H9 (cell line): ENCODE data around the gene ALG8. TPM values are rescaled to one million over a fixed set of nuclear protein-coding genes. Genes with fewer than 3 reads are reported as not detected.

Source experiments
- DNase-seq: peaks from one replicate; pipeline ENCODE4 v3.0.0-alpha.2; 2017
- H2AFZ ChIP-seq: one replicate; pipeline ENCODE4 v1.6.1; 2013; ENCODE audit warnings: mild to moderate bottlenecking, low read length, control low read depth, moderate library complexity
- H2AK5ac ChIP-seq: 2 replicates; pipeline ENCODE4 v1.6.1; 2013; ENCODE audit warnings: low read length, control low read depth, mixed read lengths; ENCODE audit not compliant: insufficient read length
- H2BK120ac ChIP-seq: one replicate; pipeline ENCODE4 v1.6.1; 2013; ENCODE audit warnings: low read depth, mild to moderate bottlenecking, low read length, control low read depth, inconsistent platforms; ENCODE audit not compliant: poor library complexity, severe bottlenecking
- H2BK12ac ChIP-seq: 2 replicates; pipeline ENCODE4 v1.6.1; 2013; ENCODE audit warnings: low read length, control low read depth, mixed read lengths, low read depth; ENCODE audit not compliant: insufficient read length
- H2BK15ac ChIP-seq: 2 replicates; pipeline ENCODE4 v1.6.1; 2013; ENCODE audit warnings: low read depth, low read length, control low read depth
- H2BK20ac ChIP-seq: one replicate; pipeline ENCODE4 v1.6.1; 2013; ENCODE audit warnings: low read depth, mild to moderate bottlenecking, low read length, control low read depth, inconsistent platforms; ENCODE audit not compliant: poor library complexity, severe bottlenecking
- H2BK5ac ChIP-seq: 2 replicates; pipeline ENCODE4 v1.6.1; 2013; ENCODE audit warnings: low read length, control low read depth, mixed read lengths; ENCODE audit not compliant: insufficient read length
- H3K14ac ChIP-seq: 2 replicates; pipeline ENCODE4 v1.6.1; 2013; ENCODE audit warnings: low read length, control low read depth; ENCODE audit not compliant: insufficient read depth
- H3K18ac ChIP-seq: 2 replicates; pipeline ENCODE4 v1.6.1; 2013; ENCODE audit warnings: low read depth, mild to moderate bottlenecking, mixed read lengths, low read length, control low read depth; ENCODE audit not compliant: insufficient read length
- H3K23ac ChIP-seq: 2 replicates; pipeline ENCODE4 v1.6.1; 2013; ENCODE audit warnings: low read length, control low read depth, mixed read lengths, low read depth; ENCODE audit not compliant: insufficient read length
- H3K23me2 ChIP-seq: 2 replicates; pipeline ENCODE4 v1.6.1; 2013; ENCODE audit warnings: low read depth, mild to moderate bottlenecking, mixed read lengths, low read length, control low read depth; ENCODE audit not compliant: insufficient read length, poor library complexity, severe bottlenecking
- H3K27ac ChIP-seq: 2 replicates; pipeline ENCODE4 v1.5.1; 2013; ENCODE audit warnings: low read length, control low read depth, mixed read lengths, low read depth; ENCODE audit not compliant: insufficient read length
- H3K27me3 ChIP-seq: 2 replicates; pipeline ENCODE4 v1.6.1; 2013; ENCODE audit warnings: low read length, control low read depth, inconsistent platforms; ENCODE audit not compliant: insufficient read depth
- H3K4ac ChIP-seq: 2 replicates; pipeline ENCODE4 v1.6.1; 2013; ENCODE audit warnings: low read depth, mild to moderate bottlenecking, control low read depth, inconsistent platforms, low read length, moderate library complexity
- H3K4me1 ChIP-seq: 2 replicates; pipeline ENCODE4 v1.6.1; 2013; ENCODE audit warnings: low read length, control low read depth, inconsistent platforms; ENCODE audit not compliant: insufficient read depth
- H3K4me2 ChIP-seq: 2 replicates; pipeline ENCODE4 v1.6.1; 2013; ENCODE audit warnings: low read length, control low read depth, mixed read lengths; ENCODE audit not compliant: insufficient read length, insufficient read depth
- H3K56ac ChIP-seq: 2 replicates; pipeline ENCODE4 v1.6.1; 2013; ENCODE audit warnings: low read depth, mild to moderate bottlenecking, mixed read lengths, low read length, control low read depth; ENCODE audit not compliant: insufficient read length
- H3K79me1 ChIP-seq: 2 replicates; pipeline ENCODE4 v1.6.1; 2013; ENCODE audit warnings: low read depth, mild to moderate bottlenecking, moderate library complexity, low read length, control low read depth, inconsistent platforms; ENCODE audit not compliant: insufficient read depth, poor library complexity, severe bottlenecking
- H3K79me2 ChIP-seq: 2 replicates; pipeline ENCODE4 v1.6.1; 2013; ENCODE audit warnings: low read length, control low read depth, inconsistent platforms; ENCODE audit not compliant: insufficient read depth
- H3K9ac ChIP-seq: 2 replicates; pipeline ENCODE4 v1.6.1; 2013; ENCODE audit warnings: low read length, control low read depth, mixed read lengths; ENCODE audit not compliant: insufficient read length; ENCODE audit errors: extremely low read depth
- H3K9me3 ChIP-seq: one replicate; pipeline ENCODE4 v1.6.1; 2013; ENCODE audit warnings: low read depth, low read length, inconsistent platforms; ENCODE audit not compliant: control insufficient read depth
- H3T11ph ChIP-seq: one replicate; pipeline ENCODE4 v1.6.1; 2013; ENCODE audit warnings: mild to moderate bottlenecking, low read length, control low read depth, inconsistent platforms
- H4K20me1 ChIP-seq: one replicate; pipeline ENCODE4 v1.6.1; 2013; ENCODE audit not compliant: control insufficient read depth, insufficient read length, insufficient read depth
- H4K5ac ChIP-seq: 2 replicates; pipeline ENCODE4 v1.6.1; 2013; ENCODE audit warnings: low read depth, mild to moderate bottlenecking, mixed read lengths, low read length, control low read depth; ENCODE audit not compliant: insufficient read length
- H4K8ac ChIP-seq: replicated peaks from 2 replicates; pipeline ENCODE4 v1.6.1; 2013; ENCODE audit warnings: low read length, control low read depth, mixed read lengths, low read depth; ENCODE audit not compliant: insufficient read length
- H4K91ac ChIP-seq: 2 replicates; pipeline ENCODE4 v1.6.1; 2013; ENCODE audit warnings: low read depth, mild to moderate bottlenecking, moderate library complexity, mixed read lengths, low read length, control low read depth; ENCODE audit not compliant: insufficient read length
- H3K27ac Mint-ChIP-seq, 3 experiments: 2 replicates in 2 of 3; 3 replicates in 1 of 3; pipeline ENCODE4 v1.8.0; 2020 to 2021; ENCODE audit warnings: mixed read lengths in 3 of 3, mild to moderate bottlenecking in 1 of 3, moderate library complexity in 1 of 3
- H3K27me3 Mint-ChIP-seq: 2 replicates; pipeline ENCODE4 v1.8.0; 2021; ENCODE audit warnings: low read depth, mild to moderate bottlenecking, moderate library complexity, mixed read lengths
- H3K36me3 Mint-ChIP-seq, 3 experiments: 2 replicates in 2 of 3; 3 replicates in 1 of 3; pipeline ENCODE4 v1.8.0; 2020 to 2021; ENCODE audit warnings: low read depth in 3 of 3, mixed read lengths in 3 of 3; ENCODE audit not compliant: insufficient read depth in 1 of 3
- H3K4me1 Mint-ChIP-seq, 2 experiments: 2 replicates each; pipeline ENCODE4 v1.8.0; 2020; ENCODE audit warnings: mixed read lengths in 2 of 2
- H3K4me3 Mint-ChIP-seq, 2 experiments: 2 replicates in 1 of 2; 3 replicates in 1 of 2; pipeline ENCODE4 v1.8.0; 2020 to 2021; ENCODE audit warnings: mild to moderate bottlenecking in 2 of 2, mixed read lengths in 2 of 2, moderate library complexity in 1 of 2
- H3K9me3 Mint-ChIP-seq, 2 experiments: 2 replicates in 1 of 2; 3 replicates in 1 of 2; pipeline ENCODE4 v1.8.0; 2020; ENCODE audit warnings: mild to moderate bottlenecking in 2 of 2, mixed read lengths in 2 of 2, moderate library complexity in 1 of 2
- WGBS: extraction: QIAGEN DNeasy Blood & Tissue Kit; methylation state at CpG from one replicate; pipeline ENCODE4 v1.1.7; 2013; ENCODE audit warnings: missing lambda C conversion rate, low lambda C conversion rate, mixed read lengths; ENCODE audit not compliant: insufficient read length; ENCODE audit errors: extremely low coverage; 5-methylcytosine and 5-hydroxymethylcytosine counted together
- total RNA-seq: library from RNA; stranded (reverse); gene quantifications from 2 replicates; pipeline ENCODE4 v1.2.1, GENCODE V29; 2021
- TF ChIP-seq, protein P1 (sequence below): fragments of 200-600 bp; sonication (generic); conservative IDR thresholded peaks from 3 replicates; pipeline ENCODE4 v1.8.0; 2021; ENCODE audit warnings: antibody characterized with exemption, mild to moderate bottlenecking

The ALG8 gene
- total RNA-seq, 1 experiment from 2014 or later = 77.5 TPM

GRCh38 chr11:78097666-78098385, 41.6 kb downstream of the ALG8 start:
- H3K23me2 ChIP-seq = no peaks in the 10 kb centered on the region
- no peaks in the 10 kb centered on the region for H3K27me3 Mint-ChIP-seq

More at GRCh38 chr11:78097666-78098385, 41.6 kb downstream of the ALG8 start:
- Histone ChIP-seq H2BK15ac (no peak overlapping the region), H2BK120ac (no peak overlapping the region), H3K27ac (no peak overlapping the region), H3T11ph (no peak overlapping the region), H3K4me2 (no peak overlapping the region), H2BK5ac (no peak overlapping the region), H3K18ac (no peak overlapping the region), H3K4me1 (no peaks in the 10 kb centered on the region), H2AK5ac (no peak overlapping the region), H4K5ac (no peak overlapping the region), H4K8ac (no peak overlapping the region), H3K9me3 (no peaks in the 10 kb centered on the region), H2AFZ (no peak overlapping the region), H3K27me3 (no peaks in the 10 kb centered on the region), H4K91ac (no peak overlapping the region), H3K79me2 (no peaks in the 10 kb centered on the region), H3K56ac (no peak overlapping the region), H2BK20ac (no peak overlapping the region), H4K20me1 (no peaks in the 10 kb centered on the region), H3K9ac (no peak overlapping the region), H3K4ac (no peak overlapping the region), H3K14ac (no peak overlapping the region), H3K23ac (no peak overlapping the region), H2BK12ac (no peak overlapping the region), H3K79me1 (no peaks in the 10 kb centered on the region)
- no CpG with 5 or more reads among the region's 7 CpGs for WGBS
- no peak for DNase-seq
- Mint-ChIP-seq H3K4me3 (no peak overlapping the region), H3K4me1 (no peaks in the 10 kb centered on the region), H3K9me3 (no peaks in the 10 kb centered on the region), H3K36me3 (peaks cover 7 to 50% (median 31%) of the 10 kb centered on the region in 3 experiments; a peak in 6 of 7 replicates), H3K27ac (no peak overlapping the region)
- TF ChIP-seq, protein P1, sequence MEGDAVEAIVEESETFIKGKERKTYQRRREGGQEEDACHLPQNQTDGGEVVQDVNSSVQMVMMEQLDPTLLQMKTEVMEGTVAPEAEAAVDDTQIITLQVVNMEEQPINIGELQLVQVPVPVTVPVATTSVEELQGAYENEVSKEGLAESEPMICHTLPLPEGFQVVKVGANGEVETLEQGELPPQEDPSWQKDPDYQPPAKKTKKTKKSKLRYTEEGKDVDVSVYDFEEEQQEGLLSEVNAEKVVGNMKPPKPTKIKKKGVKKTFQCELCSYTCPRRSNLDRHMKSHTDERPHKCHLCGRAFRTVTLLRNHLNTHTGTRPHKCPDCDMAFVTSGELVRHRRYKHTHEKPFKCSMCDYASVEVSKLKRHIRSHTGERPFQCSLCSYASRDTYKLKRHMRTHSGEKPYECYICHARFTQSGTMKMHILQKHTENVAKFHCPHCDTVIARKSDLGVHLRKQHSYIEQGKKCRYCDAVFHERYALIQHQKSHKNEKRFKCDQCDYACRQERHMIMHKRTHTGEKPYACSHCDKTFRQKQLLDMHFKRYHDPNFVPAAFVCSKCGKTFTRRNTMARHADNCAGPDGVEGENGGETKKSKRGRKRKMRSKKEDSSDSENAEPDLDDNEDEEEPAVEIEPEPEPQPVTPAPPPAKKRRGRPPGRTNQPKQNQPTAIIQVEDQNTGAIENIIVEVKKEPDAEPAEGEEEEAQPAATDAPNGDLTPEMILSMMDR = no peak
